Fibroblast of villous mesenchyme (primary cell): ENCODE results near the gene MUSK. TPM values are rescaled to one million over a fixed set of nuclear protein-coding genes. Genes with fewer than 3 reads are reported as not detected.
A peak's percentile ranks its signal among the peaks of the same experiment; 100 is the strongest.

Experiments used
- DNase-seq: peaks from one replicate; pipeline ENCODE4 v3.0.0-alpha.2; 2010; ENCODE audit warnings: low read depth
- H3K4me3 ChIP-seq: 2 replicates; pipeline ENCODE4 v1.5.1; 2011; ENCODE audit warnings: low read depth, mild to moderate bottlenecking, low read length
- total RNA-seq: library from RNA; depleted of rRNA; stranded (reverse); fragments of >200 nt; gene quantifications from 2 replicates; pipeline ENCODE4 v1.2.3, GENCODE V29; 2012
- TF ChIP-seq, protein P1 (sequence below): IDR thresholded peaks from 2 replicates; pipeline ENCODE4 v1.5.1; 2012; ENCODE audit warnings: low read depth, mild to moderate bottlenecking, low read length; ENCODE audit not compliant: insufficient read depth

The MUSK gene
- total RNA-seq, 1 donor: under 0.01 TPM

DNA sequence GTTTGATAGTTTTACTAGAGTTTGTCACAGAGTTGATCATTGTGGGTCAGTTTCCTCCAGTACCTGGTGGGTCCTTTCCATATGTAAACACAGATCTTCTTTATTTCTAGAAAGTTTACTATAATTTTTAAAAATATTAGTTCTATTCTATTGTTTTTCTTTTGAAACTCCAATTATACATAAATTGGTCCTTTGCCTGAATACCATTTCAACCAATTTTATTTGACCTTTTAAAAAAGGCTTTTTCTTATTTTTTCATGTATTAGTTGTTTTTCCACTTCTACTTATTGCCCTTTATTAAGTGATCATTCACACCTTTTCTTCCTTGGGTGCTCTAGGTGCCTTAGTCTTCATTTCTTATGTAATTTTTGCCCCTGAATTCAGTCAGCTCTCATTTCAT lies 33.0 kb upstream of the MUSK start:
- TF ChIP-seq, protein P1, sequence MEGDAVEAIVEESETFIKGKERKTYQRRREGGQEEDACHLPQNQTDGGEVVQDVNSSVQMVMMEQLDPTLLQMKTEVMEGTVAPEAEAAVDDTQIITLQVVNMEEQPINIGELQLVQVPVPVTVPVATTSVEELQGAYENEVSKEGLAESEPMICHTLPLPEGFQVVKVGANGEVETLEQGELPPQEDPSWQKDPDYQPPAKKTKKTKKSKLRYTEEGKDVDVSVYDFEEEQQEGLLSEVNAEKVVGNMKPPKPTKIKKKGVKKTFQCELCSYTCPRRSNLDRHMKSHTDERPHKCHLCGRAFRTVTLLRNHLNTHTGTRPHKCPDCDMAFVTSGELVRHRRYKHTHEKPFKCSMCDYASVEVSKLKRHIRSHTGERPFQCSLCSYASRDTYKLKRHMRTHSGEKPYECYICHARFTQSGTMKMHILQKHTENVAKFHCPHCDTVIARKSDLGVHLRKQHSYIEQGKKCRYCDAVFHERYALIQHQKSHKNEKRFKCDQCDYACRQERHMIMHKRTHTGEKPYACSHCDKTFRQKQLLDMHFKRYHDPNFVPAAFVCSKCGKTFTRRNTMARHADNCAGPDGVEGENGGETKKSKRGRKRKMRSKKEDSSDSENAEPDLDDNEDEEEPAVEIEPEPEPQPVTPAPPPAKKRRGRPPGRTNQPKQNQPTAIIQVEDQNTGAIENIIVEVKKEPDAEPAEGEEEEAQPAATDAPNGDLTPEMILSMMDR: no peak
- DNase-seq: no peak
- no peak overlapping the region for H3K4me3 ChIP-seq

DNA sequence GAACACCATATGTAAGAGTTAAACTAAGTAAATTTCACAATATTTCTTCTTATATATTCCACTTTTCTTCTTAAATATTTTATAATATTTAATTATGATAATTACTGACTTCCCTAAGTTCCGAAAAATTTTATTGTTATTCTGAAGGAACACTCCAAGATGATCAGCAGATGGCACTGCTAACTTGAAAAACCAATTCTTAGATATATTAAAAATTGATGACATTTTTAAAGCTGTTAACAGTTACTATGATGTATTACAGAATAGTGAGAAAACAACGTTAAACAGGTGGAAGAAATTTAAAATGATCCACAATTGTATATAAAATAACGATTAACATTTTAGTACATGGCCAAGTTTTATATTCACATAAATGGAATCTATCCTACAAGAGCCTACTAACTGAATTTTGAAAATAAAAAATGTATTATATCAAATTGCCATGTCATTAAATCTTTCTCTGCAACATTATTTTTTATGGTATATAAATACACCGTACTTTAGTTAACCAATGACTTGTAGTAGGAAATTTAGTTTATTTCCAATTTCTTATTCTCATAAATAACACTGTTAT lies 30.1 kb upstream of the MUSK start:
- TF ChIP-seq, protein P1: peak; percentile 53
- no peak overlapping the region for H3K4me3 ChIP-seq
- peak; percentile 62 for DNase-seq

DNA sequence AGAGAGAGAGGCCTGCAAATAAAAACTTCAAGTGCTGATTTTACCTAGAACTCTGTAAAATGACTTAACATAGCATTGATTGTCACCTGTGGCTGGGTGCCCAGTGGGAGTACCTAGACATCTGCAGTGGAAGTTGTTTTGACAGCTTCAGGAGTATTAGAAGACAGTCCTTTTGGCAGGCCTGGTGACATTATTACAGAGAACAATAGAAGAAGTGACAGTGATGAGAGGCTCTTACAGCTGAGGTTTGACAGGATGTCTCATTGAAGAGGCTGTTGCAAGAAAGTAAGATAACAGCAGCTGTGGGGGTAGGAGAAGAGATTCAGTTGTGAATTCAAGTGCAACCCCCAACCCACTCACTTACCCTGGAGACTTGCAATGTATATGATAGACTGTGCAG lies 27.9 kb upstream of the MUSK start:
- TF ChIP-seq, protein P1: no peak

DNA sequence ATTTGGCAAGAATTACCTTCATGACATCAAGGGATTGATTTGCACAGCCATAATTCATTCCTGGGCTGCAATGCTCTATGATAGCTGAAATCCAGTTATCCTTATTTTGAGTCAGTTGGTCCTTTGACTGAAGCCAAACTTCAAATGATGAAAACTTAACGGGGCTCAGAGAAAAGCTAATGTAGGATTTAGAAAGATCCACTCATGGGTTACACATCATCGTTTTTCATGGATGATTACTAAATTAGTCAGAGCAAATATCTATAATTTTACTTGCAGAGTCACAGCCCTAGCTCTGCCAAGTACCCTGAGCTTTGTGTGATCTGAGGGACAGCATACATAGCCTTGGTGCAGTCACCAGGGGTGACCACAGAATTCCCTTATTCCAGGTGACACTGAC lies 27.3 kb upstream of the MUSK start:
- DNase-seq: no peak
- H3K4me3 ChIP-seq: no peak overlapping the region
- TF ChIP-seq, protein P1: no peak

More for the DNA sequence above, 27.9 kb upstream of the MUSK start:
- DNase-seq: no peak
- H3K4me3 ChIP-seq: no peak overlapping the region

DNA sequence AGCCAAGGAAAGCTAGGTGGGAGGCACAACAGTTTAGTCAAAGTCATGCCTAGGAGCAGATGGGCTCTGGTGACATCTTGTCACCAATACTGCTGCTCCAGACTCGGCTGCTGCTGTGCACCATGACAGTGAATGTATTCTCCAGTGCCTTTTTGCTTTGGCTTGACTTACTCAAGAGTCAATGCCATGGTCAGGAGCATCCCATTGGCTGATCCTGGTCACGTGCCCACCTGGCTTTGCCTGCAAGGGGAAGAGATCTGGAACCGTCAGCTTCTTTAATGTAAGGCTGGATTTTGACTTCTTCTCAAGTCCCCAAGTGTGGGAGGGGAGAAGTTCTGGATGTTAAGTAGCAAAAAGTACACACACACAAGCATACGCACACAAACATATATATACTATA lies 19.9 kb upstream of the MUSK start:
- TF ChIP-seq, protein P1: no peak
- H3K4me3 ChIP-seq: no peak overlapping the region

DNA sequence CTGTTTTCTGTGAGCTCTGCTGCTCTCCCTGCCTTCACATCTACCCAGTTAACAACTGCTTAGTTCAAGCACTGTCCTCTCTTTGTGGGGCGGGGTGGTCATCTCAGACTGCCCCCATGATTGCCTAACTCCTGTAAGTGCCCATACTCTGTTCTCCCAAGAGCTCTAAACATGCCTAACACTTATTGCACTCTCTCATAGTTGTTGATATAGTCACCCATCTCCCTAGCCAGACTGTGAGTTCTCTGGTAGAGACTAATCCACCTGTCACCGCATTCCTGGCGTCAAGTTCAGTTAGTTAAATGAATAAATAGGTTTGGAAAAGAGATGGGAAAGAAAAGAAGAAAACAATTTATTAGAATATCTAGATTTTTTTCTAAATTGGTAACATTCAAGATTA lies 18.3 kb upstream of the MUSK start:
- DNase-seq: peak; percentile 62
- TF ChIP-seq, protein P1: no peak
- no peak overlapping the region for H3K4me3 ChIP-seq

More for the DNA sequence above, 19.9 kb upstream of the MUSK start:
- no peak for DNase-seq

DNA sequence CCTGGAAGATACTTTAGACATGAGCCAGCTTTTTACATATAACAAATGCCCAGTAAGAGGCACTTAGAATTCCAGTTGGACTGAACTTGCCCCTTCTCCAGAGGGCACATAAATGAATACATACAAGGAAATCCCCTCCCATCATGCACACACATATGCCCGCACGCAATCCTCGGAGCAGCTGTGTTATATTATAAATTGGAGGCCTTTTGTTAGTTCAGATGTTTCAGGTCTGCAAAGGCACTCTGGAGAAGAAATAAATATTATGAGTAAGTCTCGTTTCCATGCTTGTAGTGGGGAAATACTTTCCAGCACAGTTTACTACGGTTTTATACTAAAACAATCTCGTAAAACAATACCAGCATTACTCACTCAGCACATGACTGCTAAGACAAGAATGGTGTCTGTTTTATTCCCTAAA lies 17.6 kb upstream of the MUSK start:
- TF ChIP-seq, protein P1: no peak
- no peak overlapping the region for H3K4me3 ChIP-seq
- DNase-seq: peak; percentile 94
